Body of pancreas (tissue), 4 donors: ENCODE data around the gene SLC16A7.

Experiments
- CTCF ChIP-seq, 7 experiments: fragments of 450-650 bp in 4 of 7; fragments of 200-600 bp in 3 of 7; sonication (generic) in 3 of 7; IDR thresholded peaks; one replicate each; pipeline ENCODE4 v1.5.1; 2016 to 2019; ENCODE audit warnings: antibody characterized with exemption in 7 of 7
- POLR2A ChIP-seq, 3 donors: fragments of 450-650 bp; IDR thresholded peaks; one replicate each; pipeline ENCODE4 v1.6.1; 2016; ENCODE audit warnings: antibody characterized with exemption in 3 of 3, mild to moderate bottlenecking in 2 of 3

DNA sequence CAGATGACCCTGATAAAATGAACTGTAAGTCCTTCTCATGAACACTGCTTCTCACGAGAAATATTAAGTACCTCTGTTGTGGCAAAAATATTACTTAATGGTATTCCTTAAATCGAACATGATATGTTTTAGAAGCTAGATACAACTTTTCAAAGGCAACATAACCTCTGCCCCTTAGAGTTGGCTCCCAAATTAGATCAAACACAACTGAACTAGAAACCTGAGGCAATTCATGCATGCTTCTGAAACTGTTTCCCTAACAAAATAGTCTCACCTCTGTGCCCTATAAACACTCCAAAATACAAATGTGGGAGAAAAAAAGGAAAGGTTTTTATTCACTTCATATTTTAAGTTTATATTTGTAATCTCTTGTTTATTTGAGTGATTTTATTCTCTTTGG lies 121.6 kb downstream of the SLC16A7 start:
- TF ChIP-seq CTCF (IDR thresholded peaks at IDR 0.05) (no peak), POLR2A (IDR thresholded peaks at IDR 0.05) (no peak)
